HG02642 (cell line): ENCODE data around the gene CXXC5.
"Not testable (repeated sequence)": the region's sequence is repeated elsewhere in the genome, so short reads cannot be mapped to it uniquely, and the experiment has no call there.

Source experiments
- ATAC-seq: cut with Tn5 transposase; IDR thresholded peaks from one replicate; pipeline ENCODE4 v1.9.1; 2021; ENCODE audit warnings: mild to moderate bottlenecking; ENCODE audit not compliant: unreplicated experiment, poor library complexity

Gene CXXC5

DNA sequence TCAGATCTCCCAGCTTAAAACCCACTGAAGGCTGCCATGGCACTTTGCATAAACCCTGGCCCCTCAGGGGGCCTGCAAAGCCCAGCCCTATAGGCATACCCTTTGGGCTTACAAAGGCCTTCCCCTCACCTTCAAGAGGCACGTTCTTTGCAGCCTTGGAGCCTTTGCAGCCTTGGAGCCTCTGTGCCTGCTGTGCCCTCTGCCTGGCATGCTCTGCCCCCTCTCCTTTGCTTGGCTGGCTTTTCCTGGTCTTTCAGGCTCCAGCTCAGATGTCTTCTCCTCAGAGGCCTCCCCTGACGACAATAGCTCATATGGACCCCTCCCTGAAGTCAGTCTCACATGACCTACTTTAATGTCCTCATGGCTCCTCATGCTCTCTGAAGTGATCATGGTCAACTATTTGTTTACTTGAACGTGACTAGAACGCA lies 60.3 kb downstream of the CXXC5 start:
- ATAC-seq, result no peak

GRCh38 chr5:139708877-139709581 lies 60.9 kb downstream of the CXXC5 start:
- no peak for ATAC-seq

DNA sequence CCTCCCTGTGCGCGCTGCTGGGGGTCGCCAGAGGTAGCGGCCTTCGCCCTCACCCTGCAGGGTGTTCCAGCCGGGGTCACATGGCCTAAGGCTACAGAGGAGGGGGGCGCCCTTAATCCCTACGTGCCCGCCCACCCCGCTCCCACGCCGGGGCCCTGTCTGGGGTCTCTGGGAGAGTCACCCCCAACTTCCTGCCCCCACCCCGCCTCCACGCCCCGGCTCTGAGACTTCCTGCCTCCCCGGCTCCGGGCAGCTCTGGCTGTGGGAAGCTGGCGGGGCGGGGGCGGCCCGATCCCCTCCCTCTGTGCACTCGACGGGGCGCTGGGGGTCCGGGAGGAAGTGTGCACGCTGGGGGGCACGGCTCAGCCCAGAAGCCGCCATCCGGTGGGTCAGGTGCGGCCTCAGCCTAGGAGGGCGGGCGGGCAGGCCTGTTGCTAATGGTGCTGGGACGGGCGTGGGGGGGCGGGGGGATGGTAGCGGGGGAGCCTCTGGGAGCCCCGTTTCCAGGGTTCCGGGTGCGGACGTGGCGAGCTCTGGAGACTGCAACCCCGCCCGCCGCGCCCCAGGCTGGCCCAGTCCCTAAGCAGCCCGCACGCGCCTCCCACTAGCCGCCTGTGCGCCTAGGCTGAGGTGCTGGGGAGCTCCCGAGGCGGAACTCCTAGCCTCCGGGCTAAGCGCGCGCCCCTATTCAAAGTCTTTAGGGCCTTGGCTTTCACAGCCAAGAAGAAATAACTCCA lies 61.6 kb downstream of the CXXC5 start:
- no peak for ATAC-seq

DNA sequence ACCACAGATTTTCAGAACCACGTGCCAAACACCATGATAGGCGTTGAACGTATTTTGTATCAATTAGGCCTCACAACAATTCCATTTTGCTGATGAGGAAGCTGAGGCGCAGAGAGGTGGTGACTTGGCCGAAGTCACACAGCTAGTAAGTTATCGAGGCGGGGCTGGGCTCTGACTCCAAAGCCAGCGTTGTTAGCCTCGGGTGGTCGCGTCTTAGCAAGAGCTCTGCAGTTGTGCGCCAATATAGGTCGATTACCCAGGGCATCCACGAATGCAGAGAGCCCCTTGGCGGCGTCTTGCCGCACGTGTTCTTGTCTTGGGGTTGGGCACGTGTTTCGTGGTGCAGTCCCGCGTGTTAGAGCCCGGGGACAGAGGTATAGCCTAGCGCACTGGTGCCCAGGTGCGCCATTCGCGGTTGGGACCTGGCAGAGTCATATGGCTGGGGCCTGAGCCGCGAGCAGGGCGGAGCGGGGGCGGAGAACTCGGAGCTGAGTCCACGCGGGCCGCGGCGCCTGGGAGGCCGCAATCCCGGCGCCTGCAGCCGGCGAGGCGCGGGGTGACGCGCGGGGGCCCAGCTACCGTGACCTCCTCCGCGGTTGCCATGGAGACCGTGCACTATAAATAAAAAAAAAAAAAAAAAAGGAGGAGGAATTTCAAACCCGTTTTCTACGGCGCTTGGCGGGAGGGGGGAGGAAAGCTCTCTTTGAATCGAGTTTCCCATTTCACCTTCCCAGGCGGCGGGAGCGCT lies 62.3 kb downstream of the CXXC5 start:
- no peak for ATAC-seq

GRCh38 chr5:139711067-139711905 lies 63.1 kb downstream of the CXXC5 start:
- ATAC-seq, result peak; percentile 41

DNA sequence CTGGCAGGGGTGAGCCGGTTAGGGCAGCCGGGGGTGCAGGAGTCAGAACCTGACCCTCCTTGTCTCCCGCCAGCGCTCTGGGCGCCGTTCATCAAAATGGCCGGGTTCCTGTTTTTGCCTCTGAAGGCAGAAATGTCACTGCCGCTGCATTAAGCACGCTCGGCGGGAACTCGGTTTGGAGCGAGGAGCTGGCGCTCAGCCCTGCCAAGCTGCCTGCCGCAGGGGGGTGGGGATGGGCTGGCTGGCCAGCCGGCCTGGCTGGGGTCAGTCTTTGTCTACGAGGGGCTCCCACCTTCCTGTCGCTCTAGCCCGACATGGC lies 63.7 kb downstream of the CXXC5 start:
- no peak for ATAC-seq

GRCh38 chr5:139712412-139712811 lies 64.3 kb downstream of the CXXC5 start:
- no peak for ATAC-seq

- not testable (repeated sequence) for ATAC-seq
Measured at GRCh38 chr5:139713898-139714297, 65.7 kb downstream of the CXXC5 start.

- no peak for ATAC-seq
Measured at GRCh38 chr5:139717221-139717620, 69.1 kb downstream of the CXXC5 start.

DNA sequence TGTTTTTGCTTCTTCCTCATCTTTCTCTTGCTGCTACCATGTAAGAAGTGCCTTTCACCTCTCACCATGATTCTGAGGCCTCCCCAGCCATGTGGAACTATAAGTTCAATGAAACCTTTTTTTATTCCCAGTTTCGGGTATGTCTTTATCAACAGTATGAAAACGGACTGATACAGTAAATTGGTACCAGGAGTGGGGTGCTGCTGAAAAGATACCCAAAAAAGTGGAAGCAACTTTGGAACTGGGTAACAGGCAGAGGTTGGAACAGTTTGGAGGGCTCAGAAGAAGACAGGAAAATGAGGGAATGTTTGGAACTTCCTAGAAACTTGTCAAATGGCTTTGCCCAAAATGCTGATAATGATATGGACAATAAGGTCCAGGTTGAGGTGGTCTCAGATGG lies 70.3 kb downstream of the CXXC5 start:
- not testable (repeated sequence) for ATAC-seq

DNA sequence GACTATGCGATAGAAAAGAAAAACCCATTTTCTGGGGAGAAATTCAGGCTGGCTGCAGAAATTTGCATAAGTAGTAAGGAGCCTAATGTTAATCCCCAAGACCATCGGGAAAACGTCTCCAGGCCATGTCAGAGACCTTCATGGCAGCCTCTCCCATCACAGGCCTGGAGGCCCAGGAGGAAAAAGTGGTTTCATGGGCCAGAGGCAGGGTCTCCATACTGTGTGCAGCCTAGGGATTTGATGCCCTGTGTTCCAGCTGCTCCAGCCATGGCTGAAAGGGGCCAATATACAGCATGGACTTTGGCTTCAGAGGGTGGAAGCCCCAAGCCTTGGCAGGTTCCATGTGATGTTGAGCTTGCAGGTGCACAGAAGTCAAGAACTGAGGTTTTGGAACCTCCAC lies 71.8 kb downstream of the CXXC5 start:
- not testable (repeated sequence) for ATAC-seq

GRCh38 chr5:139723986-139724587 lies 75.9 kb downstream of the CXXC5 start:
- ATAC-seq, result no peak

- ATAC-seq, result no peak
Measured at GRCh38 chr5:139725073-139725830, 77.1 kb downstream of the CXXC5 start.

- no peak for ATAC-seq
Measured at GRCh38 chr5:139726248-139726647, 78.1 kb downstream of the CXXC5 start.

GRCh38 chr5:139727615-139728014 lies 79.5 kb downstream of the CXXC5 start:
- not testable (repeated sequence) for ATAC-seq

GRCh38 chr5:139731281-139731680 lies 83.1 kb downstream of the CXXC5 start:
- no peak for ATAC-seq

DNA sequence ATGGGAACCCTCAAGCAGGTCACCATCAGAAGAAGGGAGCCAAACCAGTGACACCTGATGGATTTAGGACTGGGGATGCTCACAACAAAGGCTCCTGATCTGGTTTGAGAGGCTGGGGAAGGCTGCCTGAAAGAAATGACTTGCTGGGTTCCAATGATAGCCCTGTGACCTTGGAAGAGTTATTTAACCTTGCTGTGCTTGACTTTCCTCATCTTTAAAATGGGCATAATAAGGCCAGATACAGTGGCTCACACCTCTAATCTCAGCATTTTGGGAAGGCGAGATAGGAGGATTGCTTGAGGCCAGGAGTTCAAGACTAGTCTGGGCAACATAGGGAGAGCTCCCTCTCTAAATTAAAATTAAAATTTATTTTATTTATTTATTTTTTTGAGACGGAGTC lies 83.9 kb downstream of the CXXC5 start:
- no peak for ATAC-seq

- no peak for ATAC-seq
Measured at GRCh38 chr5:139733010-139733688, 85.0 kb downstream of the CXXC5 start.
